GM12891 (cell line): Measurements from ENCODE around the gene LTA4H.
"Not testable (repeated sequence)": the region's sequence is repeated elsewhere in the genome, so short reads cannot be mapped to it uniquely, and the experiment has no call there.

Experiments used
- DNase-seq: peaks from one replicate; pipeline ENCODE4 v3.0.0; 2011; ENCODE audit warnings: low spot score; ENCODE audit not compliant: insufficient read length
- FAIRE-seq: peaks from 2 replicates; lab custom pipeline; 2011; peaks lifted over from hg19 to GRCh38; lab: Jason Lieb, UNC
- PAX5 ChIP-seq: IDR thresholded peaks from 2 replicates; pipeline ENCODE4 v1.6.1; 2011; ENCODE audit warnings: low read length, moderate library complexity, mild to moderate bottlenecking; ENCODE audit not compliant: insufficient read depth, severe bottlenecking
- POLR2A ChIP-seq: IDR thresholded peaks from 2 replicates; pipeline ENCODE4 v1.6.1; 2011; ENCODE audit warnings: low read depth, low read length, control low read depth
- POLR2AphosphoS5 ChIP-seq: IDR thresholded peaks from 2 replicates; pipeline ENCODE4 v1.6.1; 2011; ENCODE audit warnings: low read depth, low read length, control low read depth
- POU2F2 ChIP-seq: IDR thresholded peaks from 2 replicates; pipeline ENCODE4 v1.6.1; 2011; ENCODE audit warnings: low read depth, mild to moderate bottlenecking, control low read depth, low read length, moderate library complexity
- SPI1 ChIP-seq: IDR thresholded peaks from 2 replicates; pipeline ENCODE4 v1.6.1; 2011; ENCODE audit warnings: low read depth, low read length, control low read depth
- TAF1 ChIP-seq: IDR thresholded peaks from 2 replicates; pipeline ENCODE4 v1.6.1; 2011; ENCODE audit warnings: low read depth, low read length, control low read depth

LTA4H gene

DNA sequence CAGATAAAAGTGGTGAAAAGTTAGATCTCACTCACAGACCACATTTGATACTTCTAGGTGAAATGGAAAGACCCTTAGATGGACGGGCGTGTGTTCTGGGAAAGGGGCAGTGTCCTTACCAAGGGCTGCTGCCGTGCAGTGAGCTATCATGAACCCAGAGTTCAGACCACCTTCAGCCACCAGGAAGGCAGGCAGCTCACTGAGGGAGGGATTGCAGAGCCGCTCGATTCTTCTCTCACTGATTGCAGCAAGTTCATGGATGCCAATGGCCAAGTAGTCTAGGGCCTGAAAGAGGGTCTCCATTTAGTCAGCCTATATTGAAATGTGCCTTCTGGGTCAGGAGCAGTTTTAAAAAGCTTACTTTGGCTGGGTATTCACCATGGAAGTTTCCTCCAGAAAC lies 55.0 kb downstream of the LTA4H start:
- DNase-seq (no peak), FAIRE-seq (no peak)
- TF ChIP-seq POU2F2 (no peak), POLR2A (no peak), SPI1 (no peak), PAX5 (no peak), POLR2AphosphoS5 (no peak), TAF1 (no peak)

DNA sequence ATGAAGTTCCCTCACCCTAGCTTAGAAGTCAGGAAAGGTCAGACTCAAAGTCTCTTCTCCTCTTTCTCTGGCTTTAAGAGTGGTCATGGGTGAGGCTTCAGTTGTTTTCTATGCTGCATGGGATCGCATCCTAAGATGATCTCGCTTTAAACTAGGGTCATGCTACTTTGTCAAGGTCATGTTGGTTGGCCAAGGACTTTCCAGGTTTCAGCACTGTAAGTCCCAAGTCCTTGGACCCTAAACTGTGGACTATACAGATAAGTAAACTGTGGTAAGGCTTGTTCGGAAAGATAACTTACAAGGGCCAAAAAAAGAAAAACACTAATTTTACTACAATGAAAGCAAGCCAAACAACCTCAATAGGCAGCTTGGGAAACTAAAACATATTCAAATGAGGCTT lies 56.6 kb downstream of the LTA4H start:
- no peak for TF ChIP-seq TAF1
- TF ChIP-seq SPI1 = no peak
- no peak for TF ChIP-seq POLR2A
- FAIRE-seq = no peak
- no peak for DNase-seq

DNA sequence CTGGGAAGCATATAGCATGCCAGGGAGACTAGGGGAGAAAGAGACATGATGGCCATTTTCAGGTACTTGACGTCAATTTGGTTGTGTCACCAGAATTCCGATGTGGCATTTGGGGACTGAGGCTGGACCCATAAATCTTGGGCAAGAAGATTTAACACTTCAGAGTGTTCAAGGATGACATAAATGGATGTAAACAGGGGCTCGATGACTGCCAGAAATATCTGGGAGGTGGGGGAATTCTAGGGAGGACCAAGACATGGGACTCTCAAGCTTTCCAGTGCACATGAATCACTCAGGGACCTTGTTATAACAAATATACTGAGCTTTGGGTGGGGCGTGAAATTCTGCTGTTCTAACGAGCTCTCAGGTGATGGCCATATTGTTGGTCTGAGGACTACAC lies 57.0 kb downstream of the LTA4H start:
- FAIRE-seq = no peak
- no peak for TF ChIP-seq SPI1
- TF ChIP-seq POLR2A = no peak
- TF ChIP-seq TAF1 = no peak
- no peak for TF ChIP-seq PAX5
- no peak for DNase-seq

DNA sequence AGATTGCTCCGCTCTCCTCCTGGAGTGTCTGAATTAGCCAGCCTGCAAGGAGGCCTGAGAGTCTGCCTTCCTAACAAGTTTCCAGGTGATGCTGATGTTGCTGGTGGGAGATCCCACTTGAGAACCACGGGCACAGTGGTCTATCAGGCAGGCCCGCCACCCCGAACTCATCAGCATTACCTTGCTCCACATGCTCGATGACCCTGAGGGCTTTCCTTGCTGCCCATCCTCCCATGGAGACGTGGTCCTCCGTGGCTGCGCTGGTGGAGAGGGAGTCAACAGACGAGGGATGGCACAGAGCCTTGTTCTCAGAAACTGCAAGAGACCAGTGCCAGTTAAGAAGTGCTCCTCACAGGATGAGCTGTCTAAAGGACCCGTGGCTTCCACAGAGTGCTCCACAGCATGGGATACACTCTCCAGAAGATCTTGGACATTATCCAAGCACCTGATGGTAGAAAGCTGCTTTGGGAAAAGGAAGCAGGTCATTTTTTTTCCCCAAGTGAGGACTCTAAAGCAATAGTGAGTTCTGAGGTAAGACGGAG lies 57.6 kb downstream of the LTA4H start:
- TF ChIP-seq TAF1 = no peak
- FAIRE-seq = no peak

DNA sequence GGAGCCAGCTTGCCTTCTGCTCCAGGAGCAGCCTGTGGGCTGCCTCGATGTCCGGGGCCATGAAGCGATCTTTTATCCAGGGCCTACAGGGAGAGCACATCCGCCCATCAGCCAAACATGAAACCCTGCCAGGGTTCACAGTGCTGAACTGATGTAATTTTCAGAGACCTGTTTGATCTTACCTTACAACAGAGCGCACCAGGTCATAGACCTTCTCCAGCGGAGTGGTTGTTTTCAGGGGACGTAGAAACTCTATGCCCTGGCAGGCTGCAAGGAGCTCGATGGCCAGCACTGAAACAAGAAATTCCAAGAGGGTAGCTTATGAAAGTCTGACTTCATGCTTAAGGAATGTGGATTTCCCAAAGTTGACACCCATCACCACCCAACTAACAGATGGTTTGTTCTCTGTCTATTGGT lies 59.0 kb downstream of the LTA4H start:
- no peak for FAIRE-seq

More for the DNA sequence above, 57.6 kb downstream of the LTA4H start:
- no peak for DNase-seq

DNA sequence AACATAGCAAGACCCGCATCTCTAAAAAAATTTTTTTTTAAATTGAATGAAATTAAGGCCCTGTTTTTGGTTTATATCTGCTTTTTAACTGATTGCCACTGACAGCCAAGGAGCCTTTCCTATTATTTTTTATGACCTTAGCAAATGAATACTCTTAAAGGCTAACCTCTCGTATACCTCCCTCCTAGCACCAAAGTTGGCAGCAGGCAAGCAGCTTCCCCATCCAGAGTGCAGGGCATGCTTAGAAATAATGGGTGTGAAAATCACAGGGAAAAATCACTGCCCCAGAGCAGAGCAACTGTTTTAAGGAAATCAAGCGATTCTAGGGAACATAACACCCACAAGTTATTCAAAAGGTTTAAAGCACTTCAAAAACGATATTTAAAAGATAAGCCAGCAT lies 59.9 kb downstream of the LTA4H start:
- FAIRE-seq (no peak), DNase-seq (no peak)
- no peak for TF ChIP-seq PAX5
- TF ChIP-seq SPI1 = no peak
- no peak for TF ChIP-seq POU2F2
- no peak for TF ChIP-seq POLR2AphosphoS5

More for the DNA sequence above, 59.0 kb downstream of the LTA4H start:
- no peak for DNase-seq
- TF ChIP-seq TAF1 (no peak), POU2F2 (no peak), POLR2AphosphoS5 (no peak), POLR2A (no peak), SPI1 (no peak), PAX5 (no peak)

DNA sequence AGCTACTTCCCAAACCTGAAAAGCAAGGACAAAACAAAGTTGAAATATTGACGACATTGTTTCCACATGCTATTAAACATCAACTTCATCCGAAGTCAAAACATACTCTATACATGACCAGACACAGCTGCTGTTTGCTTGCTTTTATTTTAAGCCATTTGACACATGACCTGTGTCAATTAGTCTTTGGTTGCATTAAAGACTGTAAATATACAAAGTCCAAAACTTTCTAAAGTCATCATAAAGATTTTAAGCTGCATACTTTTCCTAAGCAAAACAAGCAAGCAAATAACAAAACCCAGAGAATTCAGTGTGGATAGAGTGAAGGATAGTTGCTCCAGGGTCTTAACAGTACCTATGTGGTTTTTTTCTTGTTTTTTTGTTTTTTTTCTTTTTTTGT lies 61.0 kb downstream of the LTA4H start:
- DNase-seq = no peak
- no peak for FAIRE-seq

DNA sequence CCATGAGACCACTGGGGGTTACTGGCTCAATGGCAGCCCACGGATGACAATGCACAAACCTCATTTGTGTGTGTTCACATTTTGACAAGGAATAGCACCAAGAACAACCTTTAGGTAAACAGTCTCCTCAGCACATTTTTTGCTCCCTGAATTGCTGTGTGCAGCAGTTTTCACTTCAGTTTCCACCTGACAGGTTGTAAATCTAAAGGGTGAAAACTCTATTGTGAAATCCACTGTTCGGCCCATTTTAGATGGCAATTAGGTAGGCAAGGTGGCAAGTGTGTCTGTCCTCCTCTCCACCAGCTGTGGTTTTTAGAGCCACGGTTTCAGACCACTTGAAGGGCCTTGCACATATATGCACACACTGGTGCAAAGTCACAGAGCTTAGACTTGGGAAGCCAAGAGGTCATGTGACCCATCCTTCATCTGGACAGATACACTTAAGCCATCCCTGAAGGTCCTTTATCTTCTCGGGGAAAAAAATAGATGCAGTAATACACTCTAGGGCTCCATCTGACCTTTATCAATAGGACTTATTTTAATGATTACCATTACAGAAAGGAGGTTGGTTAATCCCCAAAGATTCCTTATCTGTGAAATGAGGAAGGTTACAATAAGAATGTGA lies 62.4 kb downstream of the LTA4H start:
- DNase-seq (no peak), FAIRE-seq (no peak)
- no peak for TF ChIP-seq SPI1
- TF ChIP-seq POLR2A = no peak
- TF ChIP-seq POLR2AphosphoS5 = no peak
- TF ChIP-seq POU2F2 = no peak

More for the DNA sequence above, 61.0 kb downstream of the LTA4H start:
- TF ChIP-seq PAX5 (no peak), SPI1 (no peak), TAF1 (no peak), POLR2A (no peak), POU2F2 (no peak), POLR2AphosphoS5 (no peak)

DNA sequence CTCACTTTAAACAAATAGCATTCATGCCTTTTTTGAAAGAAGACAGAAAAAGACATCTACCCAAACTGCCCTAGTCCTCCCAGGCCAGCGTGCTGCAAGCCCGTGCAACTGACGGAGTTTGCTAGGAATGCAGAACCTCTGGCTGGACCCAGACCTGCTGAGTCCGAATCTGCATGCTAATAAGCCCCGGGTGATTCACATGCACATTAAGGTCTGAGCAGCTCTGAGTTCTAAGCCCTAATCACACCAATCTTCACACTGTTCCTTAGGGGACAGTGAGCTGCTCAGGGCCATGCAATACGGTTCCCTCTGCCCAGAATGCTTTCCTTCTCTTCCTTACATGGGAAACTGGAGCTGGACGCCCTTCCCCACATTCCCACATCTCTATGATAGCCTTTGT lies 64.5 kb downstream of the LTA4H start:
- TF ChIP-seq POLR2AphosphoS5 = no peak
- TF ChIP-seq POLR2A = no peak
- TF ChIP-seq POU2F2 = no peak
- no peak for TF ChIP-seq TAF1
- no peak for TF ChIP-seq PAX5
- TF ChIP-seq SPI1 = no peak
- no peak for FAIRE-seq
- no peak for DNase-seq

DNA sequence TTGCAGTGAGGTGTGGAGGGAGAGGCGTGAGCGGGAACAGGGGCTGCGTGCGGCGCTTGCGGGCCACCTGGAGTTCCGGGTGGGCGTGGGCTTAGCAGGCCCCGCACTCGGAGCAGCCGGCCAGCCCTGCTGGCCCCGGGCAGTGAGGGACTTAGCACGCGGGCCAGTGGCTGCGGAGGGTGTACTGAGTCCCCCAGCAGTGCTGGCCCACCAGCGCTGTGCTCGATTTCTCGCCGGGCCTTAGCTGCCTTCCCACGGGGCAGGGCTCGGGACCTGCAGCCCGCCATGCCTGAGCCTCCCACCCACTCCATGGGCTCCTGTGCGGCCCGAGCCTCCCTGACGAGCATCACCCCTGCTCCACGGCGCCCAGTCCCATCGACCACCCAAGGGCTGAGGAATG lies 66.3 kb downstream of the LTA4H start:
- not testable (repeated sequence) for FAIRE-seq, DNase-seq

DNA sequence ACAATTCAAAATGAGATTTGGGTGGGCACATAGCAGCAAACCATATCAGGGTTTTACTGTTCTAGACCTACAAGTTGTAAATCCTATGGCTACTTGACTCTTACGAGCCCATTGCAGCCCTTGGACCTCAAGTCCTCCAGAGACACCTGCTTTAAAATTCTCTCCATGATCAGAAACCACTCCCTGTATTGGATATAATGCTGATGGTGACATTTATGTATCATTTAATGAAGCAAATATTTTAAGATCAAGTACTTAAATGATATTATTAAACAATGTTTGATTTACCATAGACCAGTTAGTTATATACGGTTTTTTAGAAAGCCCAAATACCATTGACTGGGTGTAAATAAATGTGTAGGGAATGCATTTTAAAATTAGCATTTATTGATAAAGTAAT lies 68.1 kb downstream of the LTA4H start:
- FAIRE-seq = no peak
- DNase-seq = no peak
- TF ChIP-seq POLR2A (no peak), PAX5 (no peak), POU2F2 (no peak), TAF1 (no peak), POLR2AphosphoS5 (no peak), SPI1 (no peak)
